ENCODE measurements around the gene CD247.

DNA sequence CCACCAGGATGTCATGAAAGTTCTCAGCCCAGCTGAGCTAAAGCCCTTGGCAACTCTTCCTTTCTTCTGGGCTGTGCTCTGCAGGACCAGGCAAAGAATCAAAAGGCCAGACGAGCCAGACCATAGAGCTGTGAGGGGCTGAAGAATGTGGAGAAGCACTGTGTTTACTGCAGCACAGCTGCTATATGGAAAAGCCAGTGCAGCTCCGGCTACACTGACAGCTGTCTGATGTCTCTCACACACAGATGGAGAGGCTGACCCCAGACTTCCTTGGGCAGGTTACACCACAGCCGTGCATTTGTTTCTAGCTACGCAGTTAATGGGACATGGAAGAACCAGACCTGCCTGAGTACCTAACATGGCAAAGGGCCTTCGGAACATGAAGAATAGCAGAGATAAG, 40.3 kb downstream of the CD247 start:
- TF ChIP-seq YY1 (IDR thresholded peaks at IDR 0.05; ENCODE audit: insufficient read depth, insufficient read length) (no peak), SUZ12 (IDR thresholded peaks at IDR 0.05; ENCODE audit: extremely low read depth, insufficient read depth, insufficient read length) (no peak)
